ENCODE data around the gene PRDM11.

Gene PRDM11

GRCh38 chr11:45178223-45178622, 31.8 kb downstream of the PRDM11 start:
- FAIRE-seq, result no peak

- no peak for FAIRE-seq
These were observed 32.6 kb downstream of the PRDM11 start for GRCh38 chr11:45178890-45179671.

GRCh38 chr11:45179686-45180178, 33.3 kb downstream of the PRDM11 start:
- FAIRE-seq, result no peak

- no peak for FAIRE-seq
These were observed 33.9 kb downstream of the PRDM11 start for GRCh38 chr11:45180179-45180847.

- FAIRE-seq, result no peak
These were observed 34.4 kb downstream of the PRDM11 start for GRCh38 chr11:45180848-45181192.

- FAIRE-seq, result no peak
These were observed 34.9 kb downstream of the PRDM11 start for GRCh38 chr11:45181193-45181888.

- no peak for FAIRE-seq
These were observed 35.6 kb downstream of the PRDM11 start for GRCh38 chr11:45181889-45182550.

GRCh38 chr11:45182902-45183301, 36.5 kb downstream of the PRDM11 start:
- FAIRE-seq, result no peak

GRCh38 chr11:45184640-45185039, 38.2 kb downstream of the PRDM11 start:
- FAIRE-seq, result no peak

GRCh38 chr11:45185228-45185729, 38.8 kb downstream of the PRDM11 start:
- no peak for FAIRE-seq

GRCh38 chr11:45187375-45187774, 40.9 kb downstream of the PRDM11 start:
- no peak for FAIRE-seq

- FAIRE-seq, result no peak
These were observed 41.7 kb downstream of the PRDM11 start for GRCh38 chr11:45188127-45188526.

- FAIRE-seq, result no peak
These were observed 42.8 kb downstream of the PRDM11 start for GRCh38 chr11:45189230-45189629.

GRCh38 chr11:45193695-45194094, 47.3 kb downstream of the PRDM11 start:
- FAIRE-seq, result no peak

- FAIRE-seq, result no peak
These were observed 58.3 kb downstream of the PRDM11 start for GRCh38 chr11:45204761-45205160.

- no peak for FAIRE-seq
These were observed 59.5 kb downstream of the PRDM11 start for GRCh38 chr11:45205978-45206377.

- FAIRE-seq, result no peak
These were observed 61.7 kb downstream of the PRDM11 start for GRCh38 chr11:45208135-45208534.

- no peak for FAIRE-seq
These were observed 62.8 kb downstream of the PRDM11 start for GRCh38 chr11:45209000-45209879.

- FAIRE-seq, result no peak
These were observed 63.7 kb downstream of the PRDM11 start for GRCh38 chr11:45209891-45210699.

- no peak for FAIRE-seq
These were observed 64.4 kb downstream of the PRDM11 start for GRCh38 chr11:45210846-45211245.

- FAIRE-seq, result no peak
These were observed 65.3 kb downstream of the PRDM11 start for GRCh38 chr11:45211732-45212131.

Measured in colon (tissue), 2 donors.